Globus pallidus (tissue), 1 donor: ENCODE results near the gene PRRC2C.
"Not testable (repeated sequence)": the region's sequence is repeated elsewhere in the genome, so short reads cannot be mapped to it uniquely, and the experiment has no call there.

Source experiments
- DNase-seq: peaks from one replicate; pipeline ENCODE4 v3.0.0-alpha.2; 2015; ENCODE audit warnings: low spot score

PRRC2C gene

DNA sequence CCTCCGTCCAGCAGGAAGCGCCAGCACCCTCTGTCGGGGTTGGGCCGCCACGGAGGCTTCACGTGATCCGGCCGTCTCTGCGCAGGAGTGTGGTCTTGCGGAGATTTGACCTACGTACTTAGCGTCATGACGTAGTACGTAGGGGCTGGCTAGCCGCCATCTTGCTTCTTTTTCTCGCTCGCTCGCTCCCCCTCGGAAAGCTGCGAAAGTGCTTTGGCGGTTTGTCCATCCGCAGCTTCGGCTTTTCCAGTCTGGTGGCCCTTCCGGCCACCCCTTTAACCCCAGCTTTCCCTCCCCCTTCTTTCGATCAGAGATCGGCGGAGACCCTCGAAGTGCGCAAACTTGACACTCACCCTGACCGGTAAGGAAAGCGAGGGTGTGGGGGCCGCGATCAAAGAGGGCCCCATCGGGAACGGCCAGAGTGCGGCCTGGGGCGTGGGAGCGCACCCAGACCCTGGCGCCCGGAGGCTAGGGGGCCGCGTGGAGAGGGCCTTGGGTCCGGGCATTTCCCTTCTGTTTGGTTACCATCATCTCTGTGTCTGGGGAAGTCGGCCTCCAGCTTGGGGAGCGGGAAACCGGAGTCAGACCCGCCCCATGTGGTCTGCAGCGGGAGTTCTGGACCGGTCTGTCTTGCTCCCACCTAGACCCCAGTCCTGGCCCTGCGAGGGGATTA, at the start of gene PRRC2C:
Gene PRRC2C (plus strand): TSS at position 156 of the 673 bp plus-strand sequence. CDS start 26,559 bp downstream, outside the sequence.
- DNase-seq, result peak; percentile 97

DNA sequence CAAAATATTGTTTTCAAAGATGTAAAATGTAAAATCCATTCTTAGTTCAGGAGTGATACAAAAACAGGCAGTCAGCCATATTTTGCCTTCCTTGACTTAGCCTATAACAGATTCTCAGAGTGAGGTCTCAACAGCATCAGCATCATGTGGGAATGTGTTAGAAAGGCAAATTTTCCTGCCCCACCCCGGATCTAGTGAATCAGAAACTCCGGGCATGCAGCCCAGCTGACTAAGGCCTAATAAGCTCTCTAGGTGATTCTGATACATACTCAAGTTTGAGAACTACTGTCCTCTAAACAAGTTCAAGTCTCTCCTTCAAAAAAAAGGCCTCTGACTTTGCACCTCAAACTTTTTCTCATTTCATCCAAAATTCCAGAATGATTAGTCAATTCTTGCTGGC, 46.9 kb upstream of the PRRC2C start:
- DNase-seq, result no peak

DNA sequence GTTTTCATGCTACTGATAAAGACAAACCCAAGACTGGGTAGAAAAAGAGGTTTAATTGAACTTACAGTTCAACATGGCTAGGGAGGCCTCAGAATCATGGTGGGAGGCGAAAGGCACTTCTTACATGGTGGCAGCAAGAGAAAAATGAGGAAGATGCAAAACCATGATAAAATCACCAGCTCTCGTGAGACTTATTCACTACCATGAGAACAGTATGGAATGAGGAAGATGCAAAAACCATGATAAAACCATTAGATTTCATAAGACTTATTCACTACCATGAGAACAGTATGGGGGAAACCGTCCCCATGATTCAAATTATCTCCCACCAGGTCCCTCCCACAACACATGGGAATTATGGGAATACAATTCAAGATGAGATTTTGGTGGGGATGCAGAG, 45.1 kb upstream of the PRRC2C start:
- DNase-seq, result not testable (repeated sequence)

DNA sequence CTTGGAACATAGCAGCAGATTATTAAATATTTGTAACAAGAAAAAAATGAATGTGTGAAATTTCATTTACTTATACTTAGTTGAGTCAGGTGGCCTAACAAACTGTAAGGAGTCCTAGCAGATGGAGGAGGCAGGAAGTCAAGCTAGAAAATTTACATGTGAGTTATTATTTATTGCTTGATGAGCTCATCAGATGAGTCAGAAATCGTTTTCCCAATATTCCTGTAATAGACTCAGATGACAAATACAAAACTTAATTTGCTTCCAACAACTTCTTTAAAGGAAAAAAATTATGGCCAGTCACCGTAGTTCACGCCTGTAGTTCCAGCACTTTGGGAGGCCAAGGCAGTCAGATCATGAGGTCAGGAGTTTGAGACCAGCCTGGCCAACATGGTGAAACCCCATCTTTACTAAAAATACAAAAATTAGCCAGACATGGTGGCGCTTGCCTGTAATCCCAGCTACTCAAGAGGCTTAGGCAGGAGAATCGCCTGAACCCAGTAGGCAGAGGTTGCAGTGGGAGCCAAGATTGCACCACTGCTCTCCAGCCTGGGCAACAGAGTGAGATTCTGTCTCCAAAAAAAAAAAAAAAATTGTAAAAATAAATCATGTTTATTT, 43.9 kb upstream of the PRRC2C start:
- DNase-seq, result not testable (repeated sequence)

DNA sequence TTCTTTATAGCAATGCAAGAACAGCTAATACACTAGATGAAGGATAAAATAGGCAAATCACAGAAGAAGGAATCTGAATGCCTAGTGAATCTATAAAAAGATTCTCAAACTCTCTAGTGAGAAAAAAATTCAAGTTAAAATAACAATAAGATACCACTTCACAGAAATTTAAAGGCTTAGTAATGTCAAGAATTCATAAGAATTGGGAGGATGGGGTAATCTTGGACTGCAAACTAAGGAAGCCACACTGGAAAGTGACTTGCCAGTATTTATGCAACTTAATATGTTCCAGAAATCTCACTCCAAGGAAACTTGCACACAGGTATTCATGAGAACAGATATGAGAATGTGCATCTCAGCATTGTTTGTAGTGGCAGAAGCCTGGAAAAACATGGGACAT, 38.9 kb upstream of the PRRC2C start:
- DNase-seq, result no peak

DNA sequence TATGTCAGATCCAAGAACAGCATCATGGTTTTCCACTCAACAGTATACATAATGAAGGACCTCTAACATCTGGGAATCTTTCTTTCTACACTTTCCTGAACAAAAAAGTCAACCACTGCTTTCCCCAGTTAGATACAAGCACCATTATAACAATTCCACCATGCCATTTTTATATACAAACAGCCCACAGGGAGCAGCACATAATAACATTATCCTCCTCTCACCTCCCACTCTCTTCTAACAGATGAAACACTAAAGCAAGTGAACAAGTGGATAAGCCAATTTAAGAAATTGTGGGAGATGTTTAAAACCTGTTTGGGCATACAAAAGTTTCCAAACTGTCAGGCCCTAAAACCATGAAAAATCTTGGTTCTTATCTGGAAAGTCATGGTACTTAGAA, 29.4 kb upstream of the PRRC2C start:
- no peak for DNase-seq

- DNase-seq, result no peak
Observed at GRCh38 chr1:171457412-171457811, 27.9 kb upstream of the PRRC2C start.

DNA sequence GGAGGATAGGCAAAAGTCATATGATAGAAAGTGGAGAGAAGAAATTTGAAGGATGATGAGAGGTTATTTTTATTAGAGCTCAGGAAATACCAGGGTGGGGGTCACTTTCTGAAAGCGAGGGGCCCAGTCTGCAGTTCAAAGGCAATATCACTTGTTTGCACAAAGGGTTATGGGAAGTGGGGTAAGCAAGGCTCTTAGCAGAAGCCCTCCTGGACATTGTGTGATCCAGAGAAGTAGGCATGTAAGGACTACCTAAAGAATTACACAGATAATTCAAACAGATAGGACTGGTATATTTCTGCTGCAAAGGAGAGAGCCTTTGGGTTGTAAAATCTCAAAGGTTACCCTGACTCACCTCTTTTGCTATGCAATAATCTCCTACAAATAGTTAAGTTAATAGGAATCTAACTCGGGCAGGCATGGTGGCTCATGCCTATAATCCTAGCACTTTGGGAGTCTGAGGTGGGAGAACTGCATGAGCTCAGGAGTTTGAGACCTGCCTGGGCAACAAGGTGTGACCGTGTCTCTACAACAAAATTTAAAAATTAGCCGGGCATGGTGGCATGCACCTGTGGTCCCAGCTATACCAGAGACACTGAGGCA, 25.2 kb upstream of the PRRC2C start:
- DNase-seq, result no peak

DNA sequence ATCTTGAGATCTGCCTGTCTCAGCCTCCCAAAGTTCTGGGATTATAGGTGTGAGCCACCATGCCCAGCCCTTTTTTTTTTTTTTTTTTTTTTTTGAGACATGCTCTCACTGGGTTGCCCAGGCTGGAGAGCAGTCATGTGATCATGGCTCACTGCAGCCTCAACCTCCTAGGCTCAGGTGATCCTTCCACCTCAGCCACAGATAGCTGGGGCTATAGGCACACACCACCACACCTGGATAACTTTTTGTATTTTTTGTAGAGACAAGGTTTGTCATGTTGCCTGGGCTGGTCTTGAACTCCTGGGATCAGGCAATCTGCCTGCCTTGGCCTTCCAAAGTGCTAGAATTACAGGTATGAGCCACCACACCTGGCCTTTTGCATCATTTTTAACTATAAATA, 17.7 kb upstream of the PRRC2C start:
- no peak for DNase-seq

GRCh38 chr1:171468120-171468750, 17.1 kb upstream of the PRRC2C start:
- no peak for DNase-seq

- no peak for DNase-seq
Observed at GRCh38 chr1:171470726-171471125, 14.6 kb upstream of the PRRC2C start.

GRCh38 chr1:171472183-171472647, 13.1 kb upstream of the PRRC2C start:
- DNase-seq, result no peak

DNA sequence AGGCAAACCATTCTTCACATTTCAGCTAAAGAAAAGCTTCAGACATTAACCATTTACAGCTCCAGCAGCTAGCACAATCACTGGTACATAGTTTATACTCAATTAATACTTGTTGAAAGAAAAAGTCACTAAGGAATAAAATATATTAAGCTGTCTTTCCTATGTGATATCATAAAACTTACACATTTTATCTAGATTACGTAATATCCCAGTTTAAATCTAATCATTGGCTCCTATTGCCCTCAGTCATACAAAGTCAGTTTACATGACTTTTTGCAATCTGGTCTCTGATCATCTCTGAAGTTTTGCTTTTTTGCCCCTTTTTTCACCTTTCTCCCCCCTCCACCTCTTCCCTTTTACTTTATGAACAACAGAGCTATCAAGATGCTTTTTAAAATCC, 8.5 kb upstream of the PRRC2C start:
- no peak for DNase-seq

DNA sequence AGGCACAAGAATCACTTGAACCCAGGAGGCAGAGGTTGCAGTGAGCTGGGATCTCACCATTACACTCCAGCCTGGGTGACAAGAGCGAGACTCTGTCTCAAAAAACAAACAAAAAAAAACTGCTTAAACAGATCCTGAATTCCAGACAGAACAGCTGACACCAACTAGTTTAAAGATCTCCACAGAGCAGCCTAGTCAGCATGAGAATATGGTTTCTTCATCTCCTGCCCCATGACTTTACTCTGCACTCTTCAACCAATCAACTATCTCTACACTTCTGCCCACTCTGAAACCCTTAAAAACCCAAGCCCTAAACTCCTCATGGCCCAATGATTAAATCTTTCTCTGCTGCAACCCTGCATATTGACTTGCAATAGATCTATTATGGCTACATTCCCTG, 7.5 kb upstream of the PRRC2C start:
- no peak for DNase-seq

DNA sequence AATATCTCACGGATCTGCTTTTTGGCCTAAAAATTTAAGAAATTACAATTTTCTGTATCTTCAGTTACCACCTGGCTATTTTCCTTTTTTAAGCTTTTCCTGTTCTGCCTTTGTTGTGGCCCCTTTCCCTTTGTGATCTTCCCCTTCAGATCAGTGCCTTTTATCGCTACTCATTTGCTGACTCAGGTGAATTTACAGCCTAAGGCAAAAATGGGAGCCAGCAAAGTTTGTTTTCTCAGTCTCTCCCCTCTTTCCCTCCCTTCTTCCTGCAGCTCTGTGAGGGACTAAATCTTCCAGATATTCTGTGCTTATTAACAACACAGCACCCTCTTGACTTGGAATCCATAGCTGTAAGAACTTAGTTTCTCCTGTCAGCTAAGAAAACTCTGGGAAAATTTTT, 5.3 kb upstream of the PRRC2C start:
- no peak for DNase-seq

DNA sequence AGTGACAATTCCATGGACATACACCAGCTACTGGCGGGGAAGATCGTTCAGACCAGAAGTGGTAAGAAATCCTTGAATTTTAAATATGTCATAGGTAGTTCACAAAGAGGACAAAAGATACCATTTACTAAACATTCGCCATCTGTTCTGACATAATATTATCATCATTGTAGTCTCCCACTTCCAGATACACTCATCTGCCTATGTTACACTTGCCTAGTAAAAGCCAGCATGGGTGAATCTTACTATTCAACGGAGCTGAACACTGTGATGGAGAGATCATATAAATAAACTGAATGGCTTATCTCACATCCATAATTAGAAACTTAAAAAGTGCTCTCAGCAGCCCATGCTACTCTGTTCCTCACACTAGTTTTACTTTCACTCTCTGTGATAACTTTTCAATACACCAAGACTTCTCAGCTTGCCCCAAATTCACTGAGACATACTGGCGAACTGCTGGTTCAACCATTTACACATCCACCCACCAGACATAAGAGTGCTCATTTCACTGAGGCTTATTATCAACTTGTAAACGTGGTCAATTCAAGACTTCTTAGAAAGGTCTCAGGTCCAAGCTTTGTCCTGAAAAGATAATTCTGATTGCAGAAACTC, 463 bp upstream of the PRRC2C start:
- DNase-seq, result no peak

GRCh38 chr1:171486048-171486519, 754 bp downstream of the PRRC2C start:
- DNase-seq, result peak; percentile 31

GRCh38 chr1:171487038-171487437, 1.7 kb downstream of the PRRC2C start:
- DNase-seq, result no peak

DNA sequence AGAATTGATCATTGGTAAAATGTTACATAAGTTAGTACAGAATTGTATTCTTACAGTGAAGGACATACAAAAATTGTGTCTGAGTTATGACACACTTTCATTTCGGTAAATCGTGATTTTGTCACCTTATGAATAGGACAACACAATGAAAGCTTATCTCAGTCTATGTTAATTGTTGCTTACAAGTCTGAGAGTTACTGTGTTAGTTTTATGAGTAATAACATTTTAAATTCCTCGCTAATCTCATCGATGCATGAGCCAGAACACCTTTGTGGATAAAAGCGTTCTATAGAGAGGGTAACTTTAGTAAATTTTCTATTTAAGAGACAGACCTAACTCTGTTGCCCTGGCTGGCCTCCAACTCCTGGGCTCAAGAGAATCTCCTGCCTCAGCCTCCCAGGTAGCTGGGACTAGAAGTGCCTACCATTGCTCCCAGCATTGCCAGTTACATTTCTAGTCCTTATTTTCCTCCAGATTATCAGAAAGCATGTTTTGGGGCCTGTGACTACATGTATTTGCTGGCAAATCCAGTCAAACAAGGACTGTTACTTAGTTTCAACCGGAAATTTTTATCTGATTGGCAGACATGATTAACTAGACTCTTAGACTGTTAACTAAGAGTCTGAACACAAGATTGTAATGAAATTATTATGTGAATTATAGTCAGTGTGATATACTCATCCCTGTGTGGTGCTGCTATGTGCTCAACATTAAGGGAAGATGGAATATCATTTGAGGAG, 3.0 kb downstream of the PRRC2C start:
- no peak for DNase-seq

DNA sequence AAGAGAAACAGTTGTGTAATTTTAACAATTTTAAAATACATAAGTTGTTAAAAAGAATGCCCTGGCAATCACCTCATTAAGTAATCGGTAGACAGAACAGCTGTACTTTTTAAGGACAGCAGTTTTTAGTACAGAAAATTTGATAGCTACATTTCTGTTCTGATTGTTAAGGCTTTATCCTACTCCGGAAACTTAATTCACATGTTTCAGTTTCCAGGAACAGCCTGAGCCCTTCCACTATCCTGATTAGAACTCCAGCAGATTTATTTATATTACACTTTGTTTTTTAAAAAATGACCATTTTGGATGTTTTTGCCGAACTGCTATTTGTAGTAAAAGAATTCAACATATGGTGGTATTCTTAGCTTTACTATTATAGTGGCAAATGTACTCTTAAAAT, 8.7 kb downstream of the PRRC2C start:
- no peak for DNase-seq

DNA sequence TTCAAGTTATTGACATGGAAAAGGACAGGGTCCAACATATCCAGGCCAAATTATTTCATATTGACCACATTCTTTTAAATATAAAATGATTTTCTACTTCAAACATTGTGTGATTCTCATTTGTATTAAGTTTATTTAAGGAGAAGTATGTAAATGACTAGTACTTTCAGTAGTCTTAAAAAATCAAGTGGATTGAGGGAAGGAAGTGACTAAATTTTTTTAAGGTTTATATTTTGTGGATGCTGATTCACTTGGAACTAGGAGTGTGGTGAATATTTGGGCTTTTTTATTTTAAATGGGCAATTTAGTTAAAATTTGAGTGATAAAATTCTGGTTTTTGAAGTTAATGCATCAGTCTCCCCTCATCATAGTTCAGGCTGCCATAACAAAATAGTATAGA, 10.1 kb downstream of the PRRC2C start:
- DNase-seq, result no peak

GRCh38 chr1:171500304-171500703, 15.0 kb downstream of the PRRC2C start:
- DNase-seq, result no peak
